Measurements from ENCODE around the gene NAV2.

GRCh38 chr11:20084921-20085814 is 372.5 kb downstream of the NAV2 start:
- TF ChIP-seq CTCF (IDR thresholded peaks at IDR 0.05): no peak
- TF ChIP-seq EP300 (IDR thresholded peaks at IDR 0.05): no peak
